ENCODE measurements around the gene ME3. TPM values are rescaled to one million over a fixed set of nuclear protein-coding genes. Genes with fewer than 3 reads are reported as not detected.

ME3 gene
- polyA plus RNA-seq, 1 experiment, result 15.8 TPM

- TF ChIP-seq CTCF (IDR thresholded peaks at IDR 0.05; ENCODE audit: insufficient read depth, low read depth, low read length), result no peak
- DNase-seq (ENCODE audit: low read depth), result no peak
- H3K36me3 ChIP-seq (ENCODE audit: control insufficient read depth, insufficient read depth, low read length), result 0 out of 2 replicates have a peak, but pooled peaks cover 1% of the 10 kb centered on the region
- H3K27me3 ChIP-seq (ENCODE audit: control insufficient read depth, insufficient read depth, low read length), result no peaks in the 10 kb centered on the region
- no peak overlapping the region for H3K4me3 ChIP-seq (ENCODE audit: low read depth, low read length)
- ChIA-PET CTCF (interaction anchor here (1.3 to 1.4 kb wide), 2 partner anchors 9 to 11 kb away, joined by 3 to 4 read pairs; no protein-coding TSS in a partner anchor), POLR2A (no interaction called here)
These were observed 204.2 kb downstream of the ME3 start for GRCh38 chr11:86468169-86468568.

GRCh38 chr11:86464509-86465221 lies 207.8 kb downstream of the ME3 start:
- H3K36me3 ChIP-seq (ENCODE audit: control insufficient read depth, insufficient read depth, low read length), result 0 out of 2 replicates have a peak, but pooled peaks cover 1% of the 10 kb centered on the region
- ChIA-PET CTCF (interaction anchor here (0.5 to 1.4 kb wide), 4 partner anchors 144 to 974 kb away, joined by 3 to 4 read pairs (median 3); no protein-coding TSS in a partner anchor), POLR2A (no interaction called here)
- no peak overlapping the region for H3K4me3 ChIP-seq (ENCODE audit: low read depth, low read length)
- no peaks in the 10 kb centered on the region for H3K27me3 ChIP-seq (ENCODE audit: control insufficient read depth, insufficient read depth, low read length)
- no peak for TF ChIP-seq CTCF (IDR thresholded peaks at IDR 0.05; ENCODE audit: insufficient read depth, low read depth, low read length)
- DNase-seq (ENCODE audit: low read depth), result no peak

GRCh38 chr11:86463955-86464354 lies 208.5 kb downstream of the ME3 start:
- no peak for DNase-seq (ENCODE audit: low read depth)
- Histone ChIP-seq H3K4me3 (ENCODE audit: low read depth, low read length) (no peak overlapping the region), H3K36me3 (ENCODE audit: control insufficient read depth, insufficient read depth, low read length) (0 out of 2 replicates have a peak, but pooled peaks cover 1% of the 10 kb centered on the region), H3K27me3 (ENCODE audit: control insufficient read depth, insufficient read depth, low read length) (no peaks in the 10 kb centered on the region)
- POLR2A ChIA-PET, result no interaction called here
- CTCF ChIA-PET, result interaction anchor here (1.0 to 1.4 kb wide), 2 partner anchors 144 to 406 kb away, joined by 3 to 4 read pairs; no protein-coding TSS in a partner anchor
- no peak for TF ChIP-seq CTCF (IDR thresholded peaks at IDR 0.05; ENCODE audit: insufficient read depth, low read depth, low read length)

- Histone ChIP-seq H3K27me3 (ENCODE audit: control insufficient read depth, insufficient read depth, low read length) (no peaks in the 10 kb centered on the region), H3K36me3 (ENCODE audit: control insufficient read depth, insufficient read depth, low read length) (0 out of 2 replicates have a peak, but pooled peaks cover 1% of the 10 kb centered on the region), H3K4me3 (ENCODE audit: low read depth, low read length) (no peak overlapping the region)
- ChIA-PET CTCF (interaction anchor here (1.7 kb wide), 1 partner anchor 9 kb away, joined by 5 read pairs; no protein-coding TSS in a partner anchor), POLR2A (no interaction called here)
- no peak for DNase-seq (ENCODE audit: low read depth)
- no peak for TF ChIP-seq CTCF (IDR thresholded peaks at IDR 0.05; ENCODE audit: insufficient read depth, low read depth, low read length)
These were observed 209.3 kb downstream of the ME3 start for GRCh38 chr11:86463120-86463519.

GRCh38 chr11:86461892-86462291 lies 210.5 kb downstream of the ME3 start:
- ChIA-PET POLR2A (interaction anchor here (0.6 kb wide), 1 partner anchor 308 kb away, joined by 3 read pairs; no protein-coding TSS in a partner anchor), CTCF (interaction anchor here (0.9 to 1.7 kb wide), 3 partner anchors 10 to 457 kb away, joined by 3 to 5 read pairs (median 3); no protein-coding TSS in a partner anchor)
- TF ChIP-seq CTCF (IDR thresholded peaks at IDR 0.05; ENCODE audit: insufficient read depth, low read depth, low read length), result no peak
- H3K27me3 ChIP-seq (ENCODE audit: control insufficient read depth, insufficient read depth, low read length), result no peaks in the 10 kb centered on the region
- DNase-seq (ENCODE audit: low read depth), result no peak
- no peak overlapping the region for H3K4me3 ChIP-seq (ENCODE audit: low read depth, low read length)
- 0 out of 2 replicates have a peak, but pooled peaks cover 1% of the 10 kb centered on the region for H3K36me3 ChIP-seq (ENCODE audit: control insufficient read depth, insufficient read depth, low read length)
